ENCODE data around the gene NKIRAS1.
"Not testable (repeated sequence)": the region's sequence is repeated elsewhere in the genome, so short reads cannot be mapped to it uniquely, and the experiment has no call there.

Gene NKIRAS1

DNA sequence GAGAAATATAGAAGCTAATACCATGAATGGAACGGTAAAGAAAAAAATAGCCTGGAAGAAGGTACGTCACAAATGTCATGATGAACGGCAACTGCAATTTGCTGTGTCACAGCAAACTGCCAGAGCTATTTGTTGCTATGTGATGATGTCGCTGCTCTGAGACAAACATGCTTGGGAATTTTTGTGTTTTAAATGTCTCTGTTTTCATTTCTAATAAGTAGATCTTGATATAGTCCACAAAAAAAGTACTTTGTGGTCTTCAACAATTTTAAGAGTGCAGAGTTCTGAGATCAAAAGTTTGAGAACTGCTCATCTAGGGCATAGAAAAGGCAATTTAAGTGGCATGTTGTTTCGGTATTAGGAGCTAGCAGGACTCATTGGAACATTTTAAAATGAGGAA is 24.0 kb upstream of the NKIRAS1 start:
- no peak for DNase-seq (ENCODE audit: low read depth in 2 of 2)

DNA sequence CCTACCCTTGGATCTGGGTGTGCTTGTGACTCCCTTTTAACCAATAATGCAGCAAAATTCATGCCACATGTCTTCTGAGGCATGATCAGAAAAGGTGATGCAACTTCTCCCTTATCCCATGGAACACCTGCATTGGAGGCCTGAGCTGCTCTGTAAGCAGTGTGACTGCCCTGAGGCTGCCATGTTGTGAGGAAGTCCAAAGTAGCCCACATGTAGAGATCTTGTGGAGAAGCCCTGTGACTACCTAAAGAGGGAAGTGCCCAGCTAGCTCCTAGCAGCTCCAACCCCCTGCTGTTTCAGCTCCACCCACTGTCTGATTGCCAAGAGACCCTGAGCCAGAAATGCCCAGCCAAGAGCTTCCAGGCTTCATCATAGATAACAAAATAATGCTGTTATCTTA is 21.9 kb upstream of the NKIRAS1 start:
- no peak for DNase-seq (ENCODE audit: low read depth in 2 of 2)

DNA sequence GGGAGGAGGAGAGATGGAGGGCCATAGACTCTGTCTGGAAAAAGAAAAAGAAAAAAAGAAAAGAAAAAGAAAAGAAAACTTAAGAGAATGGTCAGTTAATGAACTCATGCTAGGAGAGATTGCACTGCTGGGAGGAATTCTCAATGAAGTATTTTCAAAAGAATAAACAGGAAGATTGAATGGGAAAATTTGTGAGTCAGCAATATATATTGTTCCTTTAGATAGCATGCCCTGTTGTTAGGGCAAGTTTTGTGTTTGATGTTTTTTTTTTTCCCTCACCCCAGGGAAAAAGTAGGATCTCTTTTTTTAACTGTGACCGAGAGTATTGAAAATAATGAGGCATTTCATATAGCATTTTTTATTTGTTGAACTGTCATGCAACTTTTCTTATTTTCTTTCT is 20.5 kb upstream of the NKIRAS1 start:
- no peak for DNase-seq (ENCODE audit: low read depth in 2 of 2)

DNA sequence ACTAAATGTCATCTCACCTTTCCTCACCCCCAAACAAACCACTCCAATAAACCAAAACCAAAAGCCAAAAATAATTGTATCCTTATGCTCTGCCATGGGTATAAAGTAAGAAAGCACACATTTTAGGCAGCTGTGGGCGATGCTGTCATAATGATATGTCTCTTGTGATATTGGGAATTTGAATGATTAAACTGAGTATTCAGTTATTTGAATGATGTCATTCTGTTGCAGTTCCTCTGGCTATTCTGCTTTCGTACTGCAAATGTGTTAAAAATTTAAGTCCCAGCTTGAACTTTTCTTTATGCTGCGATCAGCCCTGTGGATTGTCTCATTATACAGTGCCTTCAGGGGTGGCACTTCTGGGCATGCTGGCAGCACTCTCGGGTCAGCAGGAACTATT is 17.5 kb upstream of the NKIRAS1 start:
- DNase-seq (ENCODE audit: low read depth in 2 of 2), result no peak

DNA sequence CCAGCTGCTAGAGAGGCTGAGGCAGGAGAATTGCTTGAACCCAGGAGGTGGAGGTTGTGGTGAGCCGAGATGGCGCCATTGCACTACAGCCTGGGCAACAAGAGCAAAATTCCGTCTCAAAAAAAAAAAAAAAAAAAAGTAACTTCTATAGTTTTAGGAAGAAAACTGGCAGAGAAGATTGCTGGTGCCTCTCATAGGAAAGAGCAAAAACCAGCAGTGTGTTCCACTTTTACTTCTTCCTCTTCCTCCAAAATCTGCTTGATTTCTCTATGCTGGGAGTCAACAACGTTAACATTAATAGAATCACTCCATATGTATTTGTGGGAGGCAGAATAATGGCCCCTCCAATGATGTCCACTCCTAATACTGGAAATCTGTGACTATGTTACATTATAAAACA is 15.8 kb upstream of the NKIRAS1 start:
- no peak for DNase-seq (ENCODE audit: low read depth in 2 of 2)

DNA sequence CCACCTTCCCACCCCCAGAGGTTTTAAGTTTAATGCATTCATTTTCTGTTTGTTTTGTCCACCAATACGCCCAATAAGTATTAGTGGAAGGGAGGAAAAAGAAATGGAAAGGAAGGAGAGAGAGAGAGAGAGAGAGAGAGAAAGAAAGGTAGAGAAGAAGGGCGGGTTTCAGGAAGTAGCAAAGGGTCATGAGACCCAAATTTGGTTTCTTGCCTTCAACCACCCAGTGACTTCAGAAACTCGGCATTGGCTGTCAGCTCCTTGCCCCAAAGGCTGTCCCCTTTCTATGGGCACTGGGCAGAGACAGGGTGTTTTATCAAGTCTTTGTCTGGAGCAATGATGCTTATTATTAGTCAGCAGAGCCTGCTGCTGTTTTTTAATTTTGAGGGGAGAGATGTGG is 14.8 kb upstream of the NKIRAS1 start:
- DNase-seq (ENCODE audit: low read depth in 2 of 2), result no peak

DNA sequence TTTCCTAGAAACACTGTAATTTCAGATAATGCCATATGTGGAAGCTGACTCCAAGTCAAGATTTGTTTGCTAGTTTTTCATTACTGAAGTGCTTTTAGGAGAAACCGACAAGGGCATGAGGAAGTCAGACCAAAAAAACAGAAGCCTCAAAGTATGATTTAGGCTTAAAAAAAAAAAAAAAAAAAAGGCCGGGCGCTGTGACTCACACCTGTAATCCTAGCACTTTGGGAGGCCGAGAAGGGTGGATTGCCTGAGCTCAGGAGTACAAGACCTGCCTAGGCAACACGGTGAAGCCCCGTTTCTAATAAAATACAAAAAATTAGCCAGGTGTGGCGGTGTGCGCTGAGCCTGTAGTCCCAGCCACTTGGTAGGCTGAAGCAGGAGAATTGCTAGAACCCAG is 11.7 kb upstream of the NKIRAS1 start:
- no peak for DNase-seq (ENCODE audit: low read depth in 2 of 2)

DNA sequence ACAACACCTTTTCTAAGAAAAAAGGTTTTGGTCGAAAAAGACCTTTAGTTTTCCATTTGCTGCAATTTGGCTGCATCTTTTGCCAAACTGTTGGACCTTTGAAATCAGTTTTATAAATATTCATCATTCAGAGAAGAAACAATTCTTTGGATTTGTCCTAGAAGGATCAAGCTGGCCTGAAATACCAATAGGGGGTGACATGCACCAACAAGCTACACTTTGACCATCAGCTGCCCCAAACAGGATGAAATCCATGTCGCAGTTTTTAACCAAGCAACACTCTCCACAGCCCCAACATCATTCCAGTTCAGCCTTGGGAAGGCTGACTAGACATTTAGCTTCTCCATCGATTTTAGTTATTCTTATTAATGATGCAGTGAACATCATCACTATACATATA is 9.9 kb upstream of the NKIRAS1 start:
- no peak for DNase-seq (ENCODE audit: low read depth in 2 of 2)

DNA sequence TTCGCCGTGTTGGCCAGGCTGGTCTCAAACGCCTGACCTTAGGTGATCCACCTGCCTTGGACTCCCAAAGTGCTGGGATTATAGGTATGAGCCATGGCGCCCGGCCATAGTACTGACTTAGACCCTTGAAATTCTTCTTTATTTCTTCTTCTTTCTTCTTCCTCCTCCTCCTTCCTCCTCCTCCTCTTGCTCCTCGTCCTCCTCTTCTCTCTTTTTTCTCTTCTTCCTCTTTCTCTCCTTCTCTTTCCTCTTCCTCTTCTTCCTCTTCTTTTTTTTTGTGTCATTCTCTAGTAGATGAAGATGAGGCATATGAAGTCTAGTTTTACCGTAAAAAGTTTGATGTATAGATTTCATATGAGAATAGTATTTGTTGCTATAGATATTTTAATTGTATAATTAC is 9.5 kb upstream of the NKIRAS1 start:
- no peak for DNase-seq (ENCODE audit: low read depth in 2 of 2)

DNA sequence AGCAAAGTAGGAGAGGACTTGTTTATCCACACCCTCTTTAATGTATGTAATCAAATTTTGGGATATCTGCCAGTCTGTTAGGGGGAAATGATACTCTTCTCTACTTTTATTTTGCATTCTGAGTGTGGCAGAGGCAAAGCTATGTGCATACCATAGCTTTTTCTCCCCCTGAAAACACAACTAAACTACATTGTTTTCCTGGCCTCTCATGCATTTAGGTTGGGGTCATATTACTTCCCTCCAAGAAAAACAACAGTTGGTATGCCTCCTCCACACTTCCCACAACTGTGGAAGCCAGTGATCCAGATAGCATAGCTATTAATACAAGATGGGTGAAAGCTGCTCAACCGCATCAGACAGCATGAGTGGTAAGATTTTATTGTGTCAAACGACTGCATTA is 7.0 kb upstream of the NKIRAS1 start:
- DNase-seq (ENCODE audit: low read depth in 2 of 2), result no peak

DNA sequence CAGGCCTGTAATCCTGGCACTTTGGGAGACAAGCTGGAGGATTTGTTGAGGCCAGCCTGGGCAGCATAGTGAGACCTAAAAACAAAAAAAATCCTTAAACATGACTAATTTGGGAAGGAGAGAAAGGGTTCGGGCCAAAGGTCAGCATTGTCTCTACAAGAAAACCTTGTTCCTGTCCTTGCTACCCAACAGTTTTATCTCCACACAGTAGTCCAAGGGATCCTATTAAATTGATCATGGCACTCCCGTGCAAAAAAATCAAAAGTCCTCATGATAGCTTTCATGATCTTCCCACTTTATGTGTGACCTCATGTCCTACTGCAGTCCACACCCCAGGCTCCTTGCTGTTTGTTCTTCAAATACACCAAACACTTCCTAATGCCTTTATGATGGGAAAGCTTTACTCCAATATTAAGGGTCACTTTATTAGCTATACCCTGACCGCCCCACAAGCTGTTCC is 4.3 kb upstream of the NKIRAS1 start:
- DNase-seq (ENCODE audit: low read depth in 2 of 2), result no peak

DNA sequence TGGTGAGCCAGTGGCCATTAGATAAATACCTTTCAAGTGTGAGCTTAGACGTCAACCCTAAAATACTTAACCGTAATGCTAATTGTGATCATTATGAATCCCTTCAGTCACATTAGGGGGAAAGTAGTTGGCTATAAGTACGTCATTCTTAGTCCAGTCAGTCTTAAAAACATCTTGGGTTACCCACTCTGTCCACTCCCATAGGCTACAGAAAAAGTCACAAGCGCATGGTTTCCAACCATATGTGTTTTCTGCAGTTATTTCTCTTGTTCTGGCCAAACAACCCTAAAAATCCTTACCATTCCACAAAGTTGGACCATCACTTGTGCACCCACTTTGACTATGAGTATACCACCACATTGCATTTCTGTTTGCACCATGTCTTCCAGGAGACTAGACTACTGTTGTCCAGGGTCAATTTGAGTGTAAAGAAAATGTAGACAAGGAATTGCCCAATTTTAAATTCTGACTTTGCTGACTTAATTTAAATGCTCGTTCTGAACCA is 3.4 kb upstream of the NKIRAS1 start:
- no peak for DNase-seq (ENCODE audit: low read depth in 2 of 2)

DNA sequence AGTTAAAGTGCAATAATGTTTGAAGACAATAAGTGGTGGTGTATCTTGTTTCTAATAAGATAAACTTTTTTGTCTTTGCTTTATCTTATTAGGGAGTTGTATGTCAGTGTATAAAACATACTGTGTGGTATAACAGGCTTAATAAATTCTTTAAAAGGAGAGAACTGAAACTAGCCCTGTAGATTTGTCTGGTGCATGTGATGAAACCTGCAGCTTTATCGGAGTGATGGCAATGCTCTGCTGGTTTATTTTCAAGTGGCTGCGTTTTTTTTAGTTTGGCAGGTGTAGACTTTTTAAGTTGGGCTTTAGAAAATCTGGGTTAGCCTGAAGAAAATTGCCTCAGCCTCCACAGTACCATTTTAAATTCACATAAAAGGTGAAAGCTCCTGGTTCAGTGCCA is 2.8 kb upstream of the NKIRAS1 start:
- no peak for DNase-seq (ENCODE audit: low read depth in 2 of 2)

DNA sequence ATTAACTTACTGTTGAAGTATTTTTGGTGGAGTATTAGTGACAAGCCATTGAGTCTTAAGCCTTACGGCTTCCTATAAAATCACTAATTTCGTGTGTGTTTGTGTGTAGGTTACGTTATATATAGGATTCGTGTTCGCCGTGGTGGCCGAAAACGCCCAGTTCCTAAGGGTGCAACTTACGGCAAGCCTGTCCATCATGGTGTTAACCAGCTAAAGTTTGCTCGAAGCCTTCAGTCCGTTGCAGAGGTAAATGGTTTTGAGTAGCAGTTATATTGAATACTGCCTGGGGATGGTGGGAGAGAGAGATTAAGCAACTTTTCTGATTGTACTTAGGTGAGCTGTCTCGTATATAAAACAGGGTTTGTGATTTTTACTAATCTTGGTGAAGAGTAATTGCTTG is 1.5 kb upstream of the NKIRAS1 start:
- DNase-seq (ENCODE audit: low read depth in 2 of 2), result not testable (repeated sequence)

DNA sequence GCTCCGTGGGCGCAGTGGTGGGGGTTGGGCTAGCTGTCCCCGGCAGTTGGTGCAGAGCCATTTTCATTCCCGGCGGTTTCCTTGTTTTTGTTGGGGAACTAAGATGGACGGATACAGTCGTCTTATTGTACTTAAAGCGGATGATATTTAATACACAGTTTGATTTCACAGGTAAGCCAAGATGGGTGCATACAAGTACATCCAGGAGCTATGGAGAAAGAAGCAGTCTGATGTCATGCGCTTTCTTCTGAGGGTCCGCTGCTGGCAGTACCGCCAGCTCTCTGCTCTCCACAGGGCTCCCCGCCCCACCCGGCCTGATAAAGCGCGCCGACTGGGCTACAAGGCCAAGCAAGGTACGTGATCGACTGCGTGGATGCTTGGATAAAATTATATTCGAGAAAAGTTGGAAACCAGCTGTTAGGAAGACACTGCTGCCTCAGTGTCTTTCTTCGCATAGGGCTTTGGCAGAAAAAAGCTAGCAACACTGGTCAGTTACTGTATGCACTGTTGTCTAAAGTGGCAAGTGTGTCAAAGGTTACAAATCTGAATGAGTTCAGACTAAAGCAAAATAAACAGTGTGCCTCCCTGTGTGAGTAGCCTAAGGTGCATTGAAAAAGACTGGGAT is 1.0 kb upstream of the NKIRAS1 start:
- DNase-seq (ENCODE audit: low read depth in 2 of 2), result peak; percentile 55 to 75

DNA sequence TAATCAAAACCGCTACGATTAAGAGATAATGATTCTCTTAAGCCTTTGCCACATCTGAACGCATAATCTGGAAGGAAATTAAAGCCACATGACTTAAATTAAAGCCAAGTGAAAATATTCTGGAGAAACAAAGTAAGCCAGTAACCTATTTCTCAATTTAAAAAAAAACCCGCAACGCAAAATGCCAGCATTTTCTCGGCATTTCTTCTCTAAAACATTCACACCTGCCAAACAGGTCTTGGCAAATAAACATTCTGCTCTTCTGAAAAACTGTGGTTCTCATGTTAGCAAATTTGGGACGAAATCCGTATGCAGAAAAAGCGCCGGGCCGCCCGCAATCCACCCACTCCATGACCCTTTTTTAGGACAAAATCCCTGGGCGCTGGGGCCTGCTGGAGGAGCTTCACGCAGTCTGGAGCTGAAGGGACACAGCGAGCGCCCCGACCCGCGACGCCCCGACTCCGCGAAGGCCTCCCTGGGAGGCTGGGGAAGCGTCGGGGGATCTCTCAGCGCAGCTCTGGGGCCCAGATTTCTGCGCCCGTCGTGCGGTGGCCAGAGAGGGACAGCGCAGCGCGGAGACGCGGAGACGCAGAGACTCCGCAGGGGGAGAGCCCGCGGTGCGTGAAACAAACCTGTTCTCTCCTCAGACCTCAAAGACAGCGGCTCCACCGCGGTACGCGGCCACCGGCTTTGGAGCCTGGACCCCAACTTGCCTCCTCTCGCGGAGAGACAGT is 471 bp downstream of the NKIRAS1 start:
- DNase-seq (ENCODE audit: low read depth in 2 of 2), result no peak

DNA sequence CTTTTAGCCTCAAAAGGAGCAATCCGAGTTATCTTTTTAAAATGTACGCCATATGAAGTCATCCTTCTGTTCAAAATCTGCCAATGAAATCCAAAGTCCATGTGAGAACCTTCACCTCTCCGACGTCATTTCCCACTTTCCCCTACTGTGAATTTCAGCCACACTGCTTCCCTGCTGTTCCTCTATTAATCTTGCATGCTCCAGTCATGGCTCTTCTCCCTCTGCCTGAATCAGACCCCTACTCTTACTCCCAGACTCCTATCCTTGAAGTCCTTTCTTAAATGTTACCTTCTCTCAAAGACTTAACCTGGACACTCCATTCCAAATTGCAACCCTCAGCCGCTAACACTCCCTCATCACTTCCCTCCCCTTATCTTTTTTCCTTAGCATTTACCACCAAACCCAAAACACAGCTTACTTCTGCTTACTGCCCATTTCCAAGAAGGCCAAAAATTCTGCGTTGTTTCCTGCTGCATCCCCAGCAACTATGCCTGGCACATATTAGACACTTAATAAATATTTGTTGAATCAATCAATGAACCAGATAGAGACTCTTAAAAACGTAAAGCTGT is 1.2 kb downstream of the NKIRAS1 start:
- no peak for DNase-seq (ENCODE audit: low read depth in 2 of 2)

DNA sequence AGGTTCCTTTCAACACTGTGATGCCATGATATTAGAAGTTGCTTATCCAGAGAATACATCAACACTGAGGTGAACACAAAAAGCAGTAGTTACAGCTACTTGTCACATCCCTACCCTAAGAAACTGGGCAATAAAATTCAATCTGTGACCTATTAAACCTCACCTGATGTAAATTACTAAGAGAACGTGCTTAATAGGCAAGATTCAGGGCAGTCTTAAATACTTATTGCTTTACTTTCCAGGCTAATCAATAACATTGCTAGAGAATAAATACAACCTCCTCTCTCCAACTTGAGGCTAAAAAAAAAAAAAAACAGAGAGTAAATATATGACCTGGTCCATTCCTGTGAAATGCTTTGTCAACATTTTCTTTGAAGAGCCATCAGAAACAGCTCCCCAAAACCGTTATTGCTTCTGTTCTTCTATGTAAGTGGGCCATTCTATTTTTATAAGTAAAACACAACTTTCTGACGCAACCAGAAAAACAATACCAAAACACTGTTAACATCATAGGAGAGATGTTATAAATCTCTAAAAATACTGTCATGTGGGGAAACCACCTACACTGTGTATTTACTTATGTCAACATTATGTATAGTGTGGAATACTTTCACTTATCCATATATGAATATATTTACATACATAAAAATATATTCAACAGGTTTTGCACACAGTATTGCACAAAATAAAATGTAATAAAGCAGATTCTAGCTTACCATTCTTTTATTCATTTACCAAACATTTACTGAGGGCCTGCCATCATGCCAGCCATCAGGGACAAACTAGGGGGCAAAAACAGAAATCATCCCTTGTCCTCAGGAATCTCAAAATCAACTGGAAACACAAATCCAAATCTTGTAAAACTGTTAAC is 2.7 kb downstream of the NKIRAS1 start:
- no peak for DNase-seq (ENCODE audit: low read depth in 2 of 2)

DNA sequence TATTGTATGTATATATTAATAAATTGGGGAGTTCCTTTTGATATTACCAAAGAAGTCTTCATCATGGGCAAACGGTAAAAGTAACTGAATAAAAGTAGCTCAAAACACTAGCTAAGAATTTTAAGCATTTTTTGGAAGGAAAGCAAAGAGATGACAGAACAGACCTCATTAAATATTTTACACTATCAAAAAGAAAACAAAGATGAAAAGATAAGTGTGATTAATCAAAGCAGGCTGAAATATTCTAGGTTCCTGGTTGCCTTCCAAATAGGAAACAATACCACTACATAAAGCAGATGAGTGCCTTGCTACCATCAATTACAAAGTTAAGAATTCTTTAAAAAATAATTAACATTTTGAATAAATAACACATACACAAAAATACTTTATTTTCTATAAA is 3.6 kb downstream of the NKIRAS1 start:
- DNase-seq (ENCODE audit: low read depth in 2 of 2), result no peak

DNA sequence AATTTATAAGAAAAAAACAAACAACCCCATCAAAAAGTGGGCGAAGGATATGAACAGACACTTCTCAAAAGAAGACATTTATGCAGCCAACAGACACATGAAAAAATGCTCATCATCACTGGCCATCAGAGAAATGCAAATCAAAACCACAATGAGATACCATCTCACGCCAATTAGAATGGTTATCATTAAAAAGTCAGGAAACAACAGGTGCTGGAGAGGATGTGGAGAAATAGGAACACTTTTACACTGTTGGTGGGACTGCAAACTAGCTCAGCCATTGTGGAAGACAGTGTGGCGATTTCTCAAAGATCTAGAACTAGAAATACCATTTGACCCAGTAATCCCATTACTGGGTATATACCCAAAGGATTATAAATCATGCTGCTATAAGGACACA is 4.5 kb downstream of the NKIRAS1 start:
- not testable (repeated sequence) for DNase-seq (ENCODE audit: low read depth in 2 of 2)

DNA sequence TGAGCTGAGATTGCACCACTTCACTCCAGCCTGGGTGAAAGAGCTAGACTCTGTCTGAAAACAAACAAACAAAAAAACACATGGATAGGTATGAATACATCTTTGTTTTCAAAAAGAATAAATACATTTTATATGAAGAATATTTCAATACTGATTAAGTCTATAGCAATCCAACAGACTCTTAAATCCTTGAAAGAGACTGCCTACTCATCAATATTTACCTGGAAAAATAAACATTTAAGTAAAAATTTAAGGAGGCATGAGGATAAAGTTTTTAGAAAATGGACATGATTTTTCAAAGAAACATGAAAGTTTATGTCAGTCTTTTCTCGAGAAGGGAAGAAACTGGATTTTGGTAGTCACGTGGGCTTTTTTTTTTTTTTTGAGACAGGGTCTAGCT is 5.4 kb downstream of the NKIRAS1 start:
- DNase-seq (ENCODE audit: low read depth in 2 of 2), result no peak

DNA sequence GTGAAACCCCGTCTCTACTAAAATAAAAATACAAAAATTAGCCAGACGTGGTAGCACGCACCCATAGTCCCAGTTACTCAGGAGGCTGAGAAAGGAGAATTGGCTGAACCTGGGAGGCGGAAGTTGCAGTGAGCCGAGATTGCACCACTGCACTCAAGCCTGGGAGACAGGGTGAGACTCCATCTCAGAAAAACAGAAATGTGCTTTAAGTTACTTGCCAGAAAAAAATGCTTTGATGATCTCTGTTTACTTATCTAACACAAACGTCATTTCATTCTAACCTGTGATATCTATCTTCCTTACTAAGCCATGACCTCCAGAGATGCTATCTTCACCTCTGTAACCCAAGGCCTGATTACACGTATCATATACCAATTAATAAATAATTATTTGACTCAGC is 7.4 kb downstream of the NKIRAS1 start:
- DNase-seq (ENCODE audit: low read depth in 2 of 2), result no peak
